OCI-LY7 (cell line): ENCODE data around the gene CSTF2. TPM values are rescaled to one million over a fixed set of nuclear protein-coding genes. Genes with fewer than 3 reads are reported as not detected.
"Not testable (repeated sequence)": the region's sequence is repeated elsewhere in the genome, so short reads cannot be mapped to it uniquely, and the experiment has no call there.

ENCODE experiments used
- BruUV-seq: library from RNA; stranded (reverse); fragments of 400-500 nt; replicated peaks from 2 replicates; lab custom pipeline; 2021; lab: Mats Ljungman, UMichigan
- CTCF ChIA-PET: fragments of 300-600 bp; sonication (Branson Sonifier 250); formaldehyde crosslinking; loops from one replicate; lab custom pipeline; 2022; ENCODE audit warnings: antibody characterized with exemption; ENCODE audit not compliant: unreplicated experiment; lab: Charles Lee
- POLR2A ChIA-PET: fragments of 300-600 bp; sonication (Branson Sonifier 250); formaldehyde crosslinking; loops from one replicate; lab custom pipeline; 2022; ENCODE audit warnings: antibody characterized with exemption; lab: Charles Lee
- DNase-seq: peaks from one replicate; pipeline ENCODE4 v3.0.0-alpha.2; 2015; ENCODE audit warnings: low spot score
- H2AFZ ChIP-seq: fragments of 200-600 bp; sonication (generic), shearing (Covaris generic); 2 replicates; pipeline ENCODE4 v1.6.1; 2014; ENCODE audit warnings: mild to moderate bottlenecking, antibody characterized with exemption, low read length, moderate library complexity
- H3K27ac ChIP-seq: fragments of 200-600 bp; sonication (generic); 2 replicates; pipeline ENCODE4 v1.5.1; 2014; ENCODE audit warnings: mixed run types, low read depth, mild to moderate bottlenecking, moderate library complexity, low read length, inconsistent platforms; ENCODE audit not compliant: poor library complexity, severe bottlenecking
- H3K36me3 ChIP-seq: fragments of 200-600 bp; sonication (generic); 2 replicates; pipeline ENCODE4 v1.6.1; 2014; ENCODE audit warnings: mild to moderate bottlenecking, antibody characterized with exemption, low read length, moderate library complexity, mixed read lengths; ENCODE audit not compliant: insufficient read depth
- H3K4me1 ChIP-seq: fragments of 200-600 bp; sonication (generic); 2 replicates; pipeline ENCODE4 v1.5.1; 2014; ENCODE audit warnings: mild to moderate bottlenecking, low read length; ENCODE audit not compliant: insufficient read depth, poor library complexity, severe bottlenecking
- H3K4me2 ChIP-seq: fragments of 200-600 bp; sonication (generic); 2 replicates; pipeline ENCODE4 v1.6.1; 2014; ENCODE audit warnings: mild to moderate bottlenecking, low read length
- H3K4me3 ChIP-seq: fragments of 200-600 bp; sonication (generic); 2 replicates; pipeline ENCODE4 v1.5.1; 2014; ENCODE audit warnings: mild to moderate bottlenecking, low read depth, low read length; ENCODE audit not compliant: poor library complexity, severe bottlenecking
- H3K79me2 ChIP-seq: fragments of 200-600 bp; sonication (generic); 2 replicates; pipeline ENCODE4 v1.6.1; 2016; ENCODE audit warnings: low read depth, mild to moderate bottlenecking, low read length, moderate library complexity, mixed read lengths; ENCODE audit not compliant: insufficient read depth
- H3K9me2 ChIP-seq: fragments of 200-600 bp; sonication (generic); 2 replicates; pipeline ENCODE4 v1.6.1; 2016; ENCODE audit warnings: mild to moderate bottlenecking, low read length, mixed read lengths; ENCODE audit not compliant: insufficient read depth
- H3K9me3 ChIP-seq: fragments of 200-600 bp; sonication (generic); 2 replicates; pipeline ENCODE4 v1.6.1; 2014; ENCODE audit warnings: mild to moderate bottlenecking, mixed run types, low read length, mixed read lengths
- H4K20me1 ChIP-seq: fragments of 200-600 bp; sonication (generic); 2 replicates; pipeline ENCODE4 v1.6.1; 2014; ENCODE audit warnings: mild to moderate bottlenecking, antibody characterized with exemption, low read length, moderate library complexity, mixed read lengths; ENCODE audit not compliant: insufficient read depth
- EZH2phosphoT487 ChIP-seq: fragments of 200-600 bp; sonication (generic); IDR thresholded peaks from 2 replicates; pipeline ENCODE4 v1.6.1; 2018; ENCODE audit warnings: low read depth, borderline replicate concordance, mild to moderate bottlenecking, mixed run types, antibody characterized with exemption, low read length, moderate library complexity, mixed read lengths
- intact Hi-C: fragments of 100-400 bp; cut with micrococcal nuclease; formaldehyde crosslinking; loops from one replicate; pipeline ENCODE4 v1.10.0; 2022; ENCODE audit not compliant: unreplicated experiment
- total RNA-seq, 2 experiments: library from RNA; depleted of rRNA in 1 of 2; stranded (reverse); fragments of >200 nt in 1 of 2; shearing (Covaris generic) in 1 of 2; gene quantifications; 2 replicates each; pipeline ENCODE4 v1.2.3, GENCODE V29; 2014 to 2022
- TF ChIP-seq, protein P1 (sequence below): fragments of 200-600 bp; sonication (generic); conservative IDR thresholded peaks from 2 replicates; pipeline ENCODE4 v1.5.1; 2014; ENCODE audit warnings: mild to moderate bottlenecking, antibody characterized with exemption, low read length, moderate library complexity, mixed read lengths

CSTF2 gene
- total RNA-seq, 2 experiments from 2014 or later: 26.5 to 32.6 TPM

DNA sequence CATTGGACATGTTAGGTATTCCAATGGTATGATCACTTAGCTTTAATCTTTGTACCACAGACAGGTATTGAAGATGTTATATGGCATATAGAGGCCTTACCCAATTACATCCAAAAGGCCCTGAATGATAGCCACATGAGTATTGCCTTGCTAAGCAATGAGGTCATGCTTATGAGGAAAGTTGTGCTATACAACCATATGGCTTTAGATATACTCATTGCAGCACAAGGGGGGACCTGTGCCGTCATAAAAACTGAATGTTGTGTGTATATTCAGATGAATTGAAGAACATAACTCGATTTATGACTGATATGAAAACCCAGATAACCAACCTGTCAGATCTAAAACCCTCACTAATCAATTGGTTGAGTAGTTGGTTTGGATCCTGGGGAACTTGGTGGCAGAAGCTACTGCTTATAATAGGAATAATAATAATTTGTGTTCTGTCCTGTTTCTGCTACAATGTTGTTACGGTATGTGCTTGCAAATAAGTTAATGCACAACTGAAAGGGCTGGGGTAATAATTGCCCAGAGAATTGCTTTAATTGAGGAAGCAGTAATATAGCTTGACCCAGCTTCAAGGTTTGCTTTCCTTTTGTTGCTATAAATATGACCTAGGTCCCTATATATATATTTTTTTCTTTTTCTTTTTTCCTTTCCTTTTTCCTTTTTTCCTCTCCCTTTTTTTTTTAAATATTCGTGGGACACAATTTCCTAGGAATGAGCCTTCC lies 21.5 kb upstream of the CSTF2 start:
- CTCF ChIA-PET: no interaction called here

DNA sequence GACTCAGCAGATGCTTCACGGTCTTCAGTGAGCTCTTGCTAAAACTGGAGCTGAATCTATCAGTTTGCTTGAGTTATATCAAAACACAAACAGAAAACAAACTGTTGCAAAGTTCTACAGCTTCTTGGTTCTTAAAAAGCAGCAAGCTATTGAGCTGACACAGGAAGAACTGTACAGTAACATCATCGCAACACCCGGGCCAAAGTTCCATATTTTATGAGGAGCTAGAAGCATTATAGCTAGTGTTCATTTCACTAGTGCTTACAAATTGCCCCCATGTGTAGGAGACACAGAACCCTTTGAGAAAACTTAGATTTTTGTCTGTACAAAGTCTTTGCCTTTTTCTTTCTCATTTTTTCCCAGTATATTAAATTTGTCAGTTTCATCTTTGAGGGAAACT lies 17.3 kb upstream of the CSTF2 start:
- Histone ChIP-seq H3K79me2 (no peaks in the 10 kb centered on the region), H3K27ac (no peak overlapping the region), H4K20me1 (no peaks in the 10 kb centered on the region), H2AFZ (no peak overlapping the region), H3K9me2 (no peaks in the 10 kb centered on the region), H3K9me3 (no peaks in the 10 kb centered on the region), H3K36me3 (no peaks in the 10 kb centered on the region), H3K4me1 (no peaks in the 10 kb centered on the region), H3K4me2 (no peak overlapping the region), H3K4me3 (no peak overlapping the region)
- CTCF ChIA-PET: no interaction called here
- BruUV-seq: no TSS peak
- DNase-seq: no peak
- POLR2A ChIA-PET: interaction anchor here (0.6 to 0.7 kb wide), 2 partner anchors 22 to 78 kb away, joined by 3 to 4 read pairs; no protein-coding TSS in a partner anchor
- intact Hi-C loops: no loop called here
- no peak for TF ChIP-seq EZH2phosphoT487
- TF ChIP-seq, protein P1, sequence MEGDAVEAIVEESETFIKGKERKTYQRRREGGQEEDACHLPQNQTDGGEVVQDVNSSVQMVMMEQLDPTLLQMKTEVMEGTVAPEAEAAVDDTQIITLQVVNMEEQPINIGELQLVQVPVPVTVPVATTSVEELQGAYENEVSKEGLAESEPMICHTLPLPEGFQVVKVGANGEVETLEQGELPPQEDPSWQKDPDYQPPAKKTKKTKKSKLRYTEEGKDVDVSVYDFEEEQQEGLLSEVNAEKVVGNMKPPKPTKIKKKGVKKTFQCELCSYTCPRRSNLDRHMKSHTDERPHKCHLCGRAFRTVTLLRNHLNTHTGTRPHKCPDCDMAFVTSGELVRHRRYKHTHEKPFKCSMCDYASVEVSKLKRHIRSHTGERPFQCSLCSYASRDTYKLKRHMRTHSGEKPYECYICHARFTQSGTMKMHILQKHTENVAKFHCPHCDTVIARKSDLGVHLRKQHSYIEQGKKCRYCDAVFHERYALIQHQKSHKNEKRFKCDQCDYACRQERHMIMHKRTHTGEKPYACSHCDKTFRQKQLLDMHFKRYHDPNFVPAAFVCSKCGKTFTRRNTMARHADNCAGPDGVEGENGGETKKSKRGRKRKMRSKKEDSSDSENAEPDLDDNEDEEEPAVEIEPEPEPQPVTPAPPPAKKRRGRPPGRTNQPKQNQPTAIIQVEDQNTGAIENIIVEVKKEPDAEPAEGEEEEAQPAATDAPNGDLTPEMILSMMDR: no peak

More for the DNA sequence above, 21.5 kb upstream of the CSTF2 start:
- no peaks in the 10 kb centered on the region for H3K36me3 ChIP-seq
- H3K4me2 ChIP-seq: no peak overlapping the region
- no peaks in the 10 kb centered on the region for H3K4me1 ChIP-seq
- no peaks in the 10 kb centered on the region for H3K79me2 ChIP-seq
- no peak overlapping the region for H3K4me3 ChIP-seq
- H4K20me1 ChIP-seq: no peaks in the 10 kb centered on the region
- no peak overlapping the region for H3K27ac ChIP-seq
- no peaks in the 10 kb centered on the region for H3K9me2 ChIP-seq
- POLR2A ChIA-PET: no interaction called here
- H3K9me3 ChIP-seq: no peaks in the 10 kb centered on the region
- no TSS peak for BruUV-seq
- H2AFZ ChIP-seq: no peak overlapping the region
- no peak for DNase-seq
- intact Hi-C loops: no loop called here
- no peak for TF ChIP-seq EZH2phosphoT487
- TF ChIP-seq, protein P1: no peak

DNA sequence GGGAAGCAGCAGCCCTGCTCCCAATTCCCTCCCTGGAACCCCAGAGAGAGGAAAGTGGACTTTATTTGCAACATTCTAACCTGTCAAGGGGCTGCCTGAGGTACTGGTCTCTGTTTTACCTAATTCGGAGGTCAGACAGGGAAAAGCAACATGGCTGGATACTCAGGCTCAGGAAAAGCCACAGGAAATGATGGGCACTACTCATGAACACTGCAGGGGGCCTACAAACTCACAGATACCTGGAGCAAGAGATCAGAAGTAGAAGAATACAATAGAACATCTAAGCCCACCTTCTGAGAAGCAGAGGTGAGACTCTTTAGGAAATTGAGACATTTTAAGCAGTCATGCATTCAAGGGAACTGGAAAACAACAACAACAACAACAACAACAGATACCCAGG lies 15.4 kb upstream of the CSTF2 start:
- H3K4me3 ChIP-seq: no peak overlapping the region
- no peak for TF ChIP-seq EZH2phosphoT487
- TF ChIP-seq, protein P1: no peak
- no peak overlapping the region for H3K4me2 ChIP-seq
- DNase-seq: no peak
- intact Hi-C loops: no loop called here
- H3K4me1 ChIP-seq: no peaks in the 10 kb centered on the region
- H3K36me3 ChIP-seq: no peaks in the 10 kb centered on the region
- no peak overlapping the region for H2AFZ ChIP-seq
- ChIA-PET POLR2A (no interaction called here), CTCF (no interaction called here)
- BruUV-seq: no TSS peak
- H4K20me1 ChIP-seq: no peaks in the 10 kb centered on the region
- no peaks in the 10 kb centered on the region for H3K79me2 ChIP-seq
- H3K27ac ChIP-seq: no peak overlapping the region
- H3K9me3 ChIP-seq: no peaks in the 10 kb centered on the region
- no peaks in the 10 kb centered on the region for H3K9me2 ChIP-seq

DNA sequence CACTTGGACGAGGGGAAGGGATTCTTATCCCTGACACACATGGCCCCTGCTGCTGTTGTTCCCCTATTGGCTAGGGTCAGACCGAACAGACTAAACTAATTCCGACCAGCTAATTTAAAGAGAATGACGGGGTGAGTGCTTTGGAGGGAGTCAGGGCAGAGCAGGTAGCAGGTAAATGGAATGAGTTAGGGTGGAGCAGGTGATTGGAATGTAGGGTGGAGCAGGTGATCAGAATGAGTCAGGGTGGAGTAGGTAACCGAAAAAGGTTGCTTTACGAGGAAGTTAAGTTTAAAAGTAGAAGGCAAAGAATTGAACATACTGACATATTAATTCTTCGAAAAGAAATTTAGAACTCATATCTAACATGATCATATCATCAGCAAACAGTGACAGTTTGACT lies 11.9 kb upstream of the CSTF2 start:
- H3K4me2 ChIP-seq, H3K9me3 ChIP-seq, CTCF ChIA-PET, POLR2A ChIA-PET, H2AFZ ChIP-seq, H3K9me2 ChIP-seq, H3K4me1 ChIP-seq, H3K4me3 ChIP-seq, DNase-seq, intact Hi-C loops, H4K20me1 ChIP-seq, H3K36me3 ChIP-seq, H3K27ac ChIP-seq, H3K79me2 ChIP-seq, BruUV-seq: not testable (repeated sequence)
